Fibroblast of lung (primary cell): ENCODE results near the gene RANBP1. TPM values are rescaled to one million over a fixed set of nuclear protein-coding genes. Genes with fewer than 3 reads are reported as not detected.
A peak's percentile ranks its signal among the peaks of the same experiment; 100 is the strongest.

Experiments used
- DNase-seq, 2 donors: peaks; one replicate each; pipeline versions ENCODE4 v3.0.0 to v3.0.0-alpha.2; 2010; ENCODE audit warnings: low read depth in 2 of 2
- H2AFZ ChIP-seq: 2 replicates; pipeline ENCODE4 v1.5.1; 2012; ENCODE audit warnings: low read length, control low read depth, inconsistent platforms
- H3K27ac ChIP-seq: 2 replicates; pipeline ENCODE4 v1.5.1; 2011; ENCODE audit warnings: low read length, control low read depth; ENCODE audit not compliant: insufficient read depth
- H3K27me3 ChIP-seq: 2 replicates; pipeline ENCODE4 v1.5.1; 2011; ENCODE audit warnings: mild to moderate bottlenecking, low read length; ENCODE audit not compliant: control insufficient read depth, insufficient read depth
- H3K36me3 ChIP-seq: 2 replicates; pipeline ENCODE4 v1.5.1; 2011; ENCODE audit warnings: low read length; ENCODE audit not compliant: control insufficient read depth, insufficient read depth
- H3K4me1 ChIP-seq: 2 replicates; pipeline ENCODE4 v1.5.1; 2011; ENCODE audit warnings: low read length; ENCODE audit not compliant: control insufficient read depth, insufficient read depth; ENCODE audit errors: extremely low read depth
- H3K4me2 ChIP-seq: 2 replicates; pipeline ENCODE4 v1.5.1; 2011; ENCODE audit warnings: low read length, control low read depth; ENCODE audit not compliant: insufficient read depth; ENCODE audit errors: extremely low read depth
- H3K4me3 ChIP-seq, 4 experiments: fragments of 200-600 bp in 1 of 4; sonication (generic) in 1 of 4; replicated peaks in 1 of 4; 2 replicates each; pipeline ENCODE4 v1.5.1; 2011 to 2016; ENCODE audit warnings: low read length in 4 of 4, low read depth in 3 of 4, mild to moderate bottlenecking in 3 of 4, control low read depth in 2 of 4, inconsistent platforms in 1 of 4, mixed read lengths in 1 of 4; ENCODE audit not compliant: insufficient read depth in 1 of 4; ENCODE audit errors: control extremely low read depth in 1 of 4
- H3K79me2 ChIP-seq: 2 replicates; pipeline ENCODE4 v1.5.1; 2012; ENCODE audit warnings: mild to moderate bottlenecking, low read length, inconsistent platforms; ENCODE audit not compliant: control insufficient read depth, insufficient read depth
- H3K9ac ChIP-seq: 2 replicates; pipeline ENCODE4 v1.5.1; 2011; ENCODE audit warnings: mild to moderate bottlenecking, low read length, control low read depth; ENCODE audit not compliant: insufficient read depth
- H3K9me3 ChIP-seq: 2 replicates; pipeline ENCODE4 v1.5.1; 2012; ENCODE audit warnings: low read depth, low read length; ENCODE audit not compliant: control insufficient read depth, insufficient read depth
- H4K20me1 ChIP-seq: 2 replicates; pipeline ENCODE4 v1.5.1; 2011; ENCODE audit warnings: low read length; ENCODE audit not compliant: control insufficient read depth, insufficient read depth; ENCODE audit errors: extremely low read depth
- CTCF ChIP-seq, 2 donors: IDR thresholded peaks in 1 of 2; conservative IDR thresholded peaks in 1 of 2; 1 replicate in 1 of 2; 2 replicates in 1 of 2; pipeline ENCODE4 v1.5.1; 2011 to 2012; ENCODE audit warnings: low read length in 2 of 2, control low read depth in 1 of 2, inconsistent platforms in 1 of 2, low read depth in 1 of 2, mild to moderate bottlenecking in 1 of 2
- EZH2 ChIP-seq: IDR thresholded peaks from 2 replicates; pipeline ENCODE4 v1.5.1; 2012; ENCODE audit warnings: low read length, control low read depth, mild to moderate bottlenecking; ENCODE audit errors: missing control alignments
- polyA plus RNA-seq, 2 donors: library from polyadenylated mRNA; depleted of rRNA in 1 of 2; stranded (reverse) in 1 of 2; unstranded in 1 of 2; fragments of >200 nt; gene quantifications; 2 replicates each; pipeline ENCODE4 v1.2.1, GENCODE V29; 2011 to 2012; ENCODE audit warnings: missing spikeins in 1 of 2
- total RNA-seq: library from RNA; depleted of rRNA; stranded (reverse); fragments of >200 nt; gene quantifications from 2 replicates; pipeline ENCODE4 v1.2.1, GENCODE V29; 2014

Gene RANBP1
- total and polyA plus RNA-seq, 2 donors (not counting 1 experiment from before 2014, with no cell fraction given), result 88.5 to 178 TPM

GRCh38 chr22:20114506-20115475 is 1.1 kb upstream of the RANBP1 start:
- H3K79me2 ChIP-seq, result peaks cover 47% of the 10 kb centered on the region
- no peak overlapping the region for H3K4me2 ChIP-seq

GRCh38 chr22:20116376-20116950 is 559 bp downstream of the RANBP1 start:
- peak overlapping the region; percentile 96 for H3K9ac ChIP-seq
- H3K4me1 ChIP-seq, result peaks cover 9% of the 10 kb centered on the region
- DNase-seq, result no peak
- no peaks in the 10 kb centered on the region for H4K20me1 ChIP-seq
- H3K36me3 ChIP-seq, result peaks cover 41% of the 10 kb centered on the region
- H3K79me2 ChIP-seq, result peaks cover 63% of the 10 kb centered on the region
- no peaks in the 10 kb centered on the region for H3K27me3 ChIP-seq
- peak overlapping the region; percentile 84 for H2AFZ ChIP-seq
- H3K4me2 ChIP-seq, result peak overlapping the region; percentile 83
- H3K9me3 ChIP-seq, result no peaks in the 10 kb centered on the region
- H3K4me3 ChIP-seq, result peak overlapping the region; percentile 81 to 95 (median 92)
- TF ChIP-seq CTCF (conservative IDR thresholded peaks at IDR 0.05 in 1 of 2, IDR thresholded peaks at IDR 0.05 in 1 of 2; ENCODE audit: low read depth in 1 of 2, low read length in 2 of 2) (no peak), EZH2 (no peak)
- H3K27ac ChIP-seq, result peak overlapping the region; percentile 91

More at GRCh38 chr22:20114506-20115475, 1.1 kb upstream of the RANBP1 start:
- H3K4me1 ChIP-seq, result peaks cover 9% of the 10 kb centered on the region
- no peaks in the 10 kb centered on the region for H4K20me1 ChIP-seq
- no peak for DNase-seq
- H3K36me3 ChIP-seq, result peaks cover 40% of the 10 kb centered on the region
- no peak overlapping the region for H3K9ac ChIP-seq
- TF ChIP-seq EZH2 (no peak), CTCF (conservative IDR thresholded peaks at IDR 0.05 in 1 of 2, IDR thresholded peaks at IDR 0.05 in 1 of 2; ENCODE audit: low read depth in 1 of 2, low read length in 2 of 2) (no peak)
- no peaks in the 10 kb centered on the region for H3K27me3 ChIP-seq
- H3K9me3 ChIP-seq, result no peaks in the 10 kb centered on the region
- no peak overlapping the region for H3K27ac ChIP-seq
- H3K4me3 ChIP-seq, result no peak overlapping the region
- no peak overlapping the region for H2AFZ ChIP-seq

DNA sequence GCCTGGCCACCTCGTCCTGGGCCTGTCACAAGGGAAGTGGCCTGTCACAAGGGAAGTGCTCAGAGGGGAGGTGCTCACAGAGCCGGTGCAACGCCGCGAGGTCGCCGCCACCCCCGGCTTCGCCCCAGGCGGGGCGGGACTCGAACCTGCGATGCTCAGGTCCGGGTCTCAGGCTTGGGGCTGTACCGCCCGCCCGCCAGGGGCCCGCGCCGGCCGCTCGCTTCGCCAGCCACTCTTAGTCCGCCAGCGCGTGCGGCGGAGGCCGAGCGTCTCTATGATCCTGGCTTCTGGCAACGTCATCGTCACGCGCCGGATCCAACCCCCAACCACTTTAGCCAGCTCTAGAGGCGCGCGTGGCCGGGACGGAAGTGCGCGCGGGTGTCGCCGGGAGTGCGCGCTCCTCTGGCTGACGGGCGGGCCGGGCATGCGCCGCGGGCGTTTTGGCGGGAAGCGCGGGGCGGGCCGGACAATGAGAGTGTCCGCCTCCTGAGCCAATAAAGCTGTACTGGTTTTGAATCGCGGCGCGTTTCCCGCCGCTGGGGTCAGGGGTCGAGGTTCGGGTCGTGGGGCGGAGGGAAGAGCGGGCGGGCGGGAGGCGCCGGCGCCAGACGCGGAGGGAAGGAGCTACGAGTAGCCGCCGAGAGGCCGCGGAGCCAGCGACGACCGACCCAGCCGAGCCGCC is 1.2 kb downstream of the RANBP1 start, which contains the start of gene TRMT2A:
Gene TRMT2A (minus strand): TSS at position 276 of the 682 bp plus-strand sequence. CDS start 320 bp downstream, outside the sequence.
- peak within 1 kb of the TSS; percentile 91 for H3K27ac ChIP-seq

More for the DNA sequence above, 1.2 kb downstream of the RANBP1 start, which contains the start of gene TRMT2A:
- Histone ChIP-seq H4K20me1 (no peaks in the 10 kb centered on the region), H2AFZ (peak within 1 kb of the TSS; percentile 84), H3K36me3 (peaks cover 42% of the 10 kb centered on the region), H3K9me3 (no peaks in the 10 kb centered on the region), H3K4me3 (peak within 1 kb of the TSS; percentile 90 to 95 (median 92)), H3K27me3 (no peaks in the 10 kb centered on the region), H3K9ac (peak within 1 kb of the TSS; percentile 96), H3K79me2 (peaks cover 69% of the 10 kb centered on the region), H3K4me2 (peak within 1 kb of the TSS; percentile 94), H3K4me1 (peaks cover 9% of the 10 kb centered on the region)
- TF ChIP-seq EZH2 (no peak), CTCF (conservative IDR thresholded peaks at IDR 0.05 in 1 of 2, IDR thresholded peaks at IDR 0.05 in 1 of 2; ENCODE audit: low read depth in 1 of 2, low read length in 2 of 2) (peak in 1 of 2 donors; percentile 6)
- peak; percentile 98 for DNase-seq
